Mesendoderm (in vitro differentiated cells): ENCODE data around the gene POLRMT.
"Not testable (repeated sequence)": the region's sequence is repeated elsewhere in the genome, so short reads cannot be mapped to it uniquely, and the experiment has no call there.

Experiments used
- DNase-seq: peaks from one replicate; pipeline ENCODE4 v3.0.0; 2013
- H2AK5ac ChIP-seq: 2 replicates; pipeline ENCODE4 v1.6.1; 2013; ENCODE audit warnings: low read length, inconsistent platforms
- H2BK120ac ChIP-seq: 2 replicates; pipeline ENCODE4 v1.6.1; 2013; ENCODE audit warnings: low read depth, mild to moderate bottlenecking, low read length, moderate library complexity, mixed read lengths
- H2BK15ac ChIP-seq: replicated peaks from 2 replicates; pipeline ENCODE4 v1.6.1; 2013; ENCODE audit warnings: low read depth, mild to moderate bottlenecking, moderate library complexity
- H2BK5ac ChIP-seq: 2 replicates; pipeline ENCODE4 v1.6.1; 2013; ENCODE audit warnings: low read length, inconsistent platforms
- H3K18ac ChIP-seq: 2 replicates; pipeline ENCODE4 v1.6.1; 2013; ENCODE audit warnings: mild to moderate bottlenecking, low read length, mixed read lengths
- H3K23ac ChIP-seq: one replicate; pipeline ENCODE4 v1.6.1; 2013; ENCODE audit warnings: low read length
- H3K27ac ChIP-seq: 2 replicates; pipeline ENCODE4 v1.5.1; 2013; ENCODE audit warnings: low read depth, mild to moderate bottlenecking, inconsistent platforms, low read length, moderate library complexity
- H3K27me3 ChIP-seq: 2 replicates; pipeline ENCODE4 v1.6.1; 2013; ENCODE audit warnings: low read length, control low read depth, mild to moderate bottlenecking, inconsistent platforms; ENCODE audit not compliant: insufficient read depth, poor library complexity
- H3K36me3 ChIP-seq: 2 replicates; pipeline ENCODE4 v1.6.1; 2013; ENCODE audit warnings: low read length, inconsistent platforms; ENCODE audit not compliant: control insufficient read depth, insufficient read depth
- H3K4ac ChIP-seq: one replicate; pipeline ENCODE4 v1.6.1; 2013; ENCODE audit warnings: low read depth, mild to moderate bottlenecking, low read length, moderate library complexity
- H3K4me1 ChIP-seq: 2 replicates; pipeline ENCODE4 v1.6.1; 2013; ENCODE audit warnings: low read depth, low read length, inconsistent platforms; ENCODE audit not compliant: control insufficient read depth
- H3K4me2 ChIP-seq: 2 replicates; pipeline ENCODE4 v1.6.1; 2013; ENCODE audit warnings: low read length
- H3K4me3 ChIP-seq: 2 replicates; pipeline ENCODE4 v1.5.1; 2013; ENCODE audit warnings: mild to moderate bottlenecking, low read length
- H3K56ac ChIP-seq: one replicate; pipeline ENCODE4 v1.6.1; 2013; ENCODE audit warnings: low read length
- H3K79me1 ChIP-seq: 2 replicates; pipeline ENCODE4 v1.6.1; 2013; ENCODE audit warnings: low read length, inconsistent platforms
- H3K79me2 ChIP-seq: 2 replicates; pipeline ENCODE4 v1.6.1; 2013; ENCODE audit warnings: mild to moderate bottlenecking, low read length; ENCODE audit not compliant: control insufficient read depth, insufficient read depth
- H3K9ac ChIP-seq: 2 replicates; pipeline ENCODE4 v1.6.1; 2013; ENCODE audit warnings: low read length, inconsistent platforms
- H4K5ac ChIP-seq: one replicate; pipeline ENCODE4 v1.6.1; 2013; ENCODE audit warnings: low read length
- H4K8ac ChIP-seq: one replicate; pipeline ENCODE4 v1.6.1; 2013; ENCODE audit warnings: low read depth, mild to moderate bottlenecking, control low read depth, low read length, moderate library complexity
- WGBS: extraction: QIAGEN DNeasy Blood & Tissue Kit; methylation state at CpG from one replicate; pipeline ENCODE4 v1.1.7; 2013; ENCODE audit warnings: low lambda C conversion rate, missing lambda C conversion rate; ENCODE audit not compliant: insufficient coverage; ENCODE audit errors: extremely low coverage; 5-methylcytosine and 5-hydroxymethylcytosine counted together

POLRMT gene

DNA sequence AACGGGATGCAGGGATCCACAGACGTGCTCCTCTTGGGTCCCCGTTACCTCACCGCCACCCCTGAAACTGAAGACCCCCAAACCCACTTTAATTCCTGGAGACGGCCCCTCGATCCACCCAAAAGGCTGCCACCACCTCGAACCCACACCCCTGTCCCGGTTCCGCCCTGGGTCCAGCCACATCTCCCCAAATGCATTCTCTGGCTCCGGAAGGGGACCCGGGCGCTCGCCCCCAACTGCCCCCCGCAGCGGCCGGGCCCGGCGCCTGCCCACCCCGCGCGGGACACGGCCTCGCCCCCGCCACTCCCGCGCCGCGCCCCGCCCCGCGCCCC lies 42.6 kb upstream of the POLRMT start:
- Histone ChIP-seq H2BK120ac (no peak overlapping the region), H3K36me3 (no peaks in the 10 kb centered on the region), H3K56ac (no peak overlapping the region), H3K27me3 (peaks cover 4% of the 10 kb centered on the region), H3K4me3 (no peak overlapping the region), H2BK15ac (no peak overlapping the region), H3K18ac (no peak overlapping the region), H3K23ac (no peak overlapping the region), H3K4ac (no peak overlapping the region), H3K27ac (no peak overlapping the region), H3K79me2 (no peaks in the 10 kb centered on the region), H3K79me1 (no peaks in the 10 kb centered on the region), H3K4me2 (no peak overlapping the region), H3K9ac (no peak overlapping the region), H2BK5ac (no peak overlapping the region), H4K5ac (no peak overlapping the region), H2AK5ac (no peak overlapping the region), H3K4me1 (no peaks in the 10 kb centered on the region), H4K8ac (no peak overlapping the region)
- WGBS, result no CpG with 5 or more reads among the region's 31 CpGs
- no peak for DNase-seq

DNA sequence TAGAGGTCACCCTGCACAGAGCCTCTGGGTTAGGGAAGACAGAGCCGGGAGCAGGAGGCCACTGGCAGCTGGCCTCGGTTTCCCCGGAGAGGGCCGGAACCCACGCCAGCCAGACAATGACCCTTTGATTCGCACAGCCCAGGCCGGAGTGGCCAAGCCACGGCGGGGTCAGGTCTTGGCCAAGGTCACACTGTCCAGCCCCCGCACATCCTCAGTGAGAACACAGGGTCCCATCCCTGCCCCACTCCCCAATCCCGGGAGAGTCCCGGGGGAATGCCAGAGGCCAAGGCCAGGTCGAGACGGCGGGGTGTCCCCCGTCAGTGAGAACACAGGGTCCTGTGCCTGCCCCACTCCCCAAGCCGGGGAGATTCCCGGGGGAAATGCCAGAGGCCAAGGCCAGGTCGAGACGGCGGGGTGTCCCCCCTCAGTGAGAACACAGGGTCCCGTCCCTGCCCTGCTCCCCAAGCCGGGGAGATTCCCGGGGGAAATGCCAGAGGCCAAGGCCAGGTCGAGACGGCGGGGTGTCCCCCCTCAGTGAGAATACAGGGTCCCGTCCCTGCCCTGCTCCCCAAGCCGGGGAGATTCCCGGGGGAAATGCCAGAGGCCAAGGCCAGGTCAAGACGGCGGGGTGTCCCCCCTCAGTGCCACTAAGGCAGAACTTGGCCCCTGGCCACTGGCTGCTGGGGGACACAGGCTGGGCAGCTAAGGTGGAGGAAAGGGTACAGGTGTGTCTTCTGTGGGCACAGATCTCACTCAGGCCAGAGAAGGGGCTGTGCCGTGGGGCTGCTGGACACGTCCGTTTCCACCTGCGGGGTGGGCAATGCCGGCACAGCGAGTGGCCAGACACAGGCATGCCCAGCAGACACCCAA lies 41.2 kb upstream of the POLRMT start:
- no peak for DNase-seq
- no peaks in the 10 kb centered on the region for H3K79me1 ChIP-seq
- no peak overlapping the region for H3K23ac ChIP-seq
- no peak overlapping the region for H3K4ac ChIP-seq
- H3K4me3 ChIP-seq, result no peak overlapping the region
- no peak overlapping the region for H4K5ac ChIP-seq
- peaks cover 4% of the 10 kb centered on the region for H3K27me3 ChIP-seq
- no peaks in the 10 kb centered on the region for H3K4me1 ChIP-seq
- H2AK5ac ChIP-seq, result no peak overlapping the region
- no peak overlapping the region for H2BK15ac ChIP-seq
- no peak overlapping the region for H3K56ac ChIP-seq
- no peak overlapping the region for H3K18ac ChIP-seq
- no peak overlapping the region for H3K4me2 ChIP-seq
- no CpG with 5 or more reads among the region's 38 CpGs for WGBS
- H4K8ac ChIP-seq, result no peak overlapping the region
- H2BK5ac ChIP-seq, result no peak overlapping the region
- H3K79me2 ChIP-seq, result no peaks in the 10 kb centered on the region
- no peaks in the 10 kb centered on the region for H3K36me3 ChIP-seq
- no peak overlapping the region for H3K9ac ChIP-seq
- H2BK120ac ChIP-seq, result no peak overlapping the region
- H3K27ac ChIP-seq, result no peak overlapping the region

GRCh38 chr19:670609-671075 lies 37.3 kb upstream of the POLRMT start:
- no peak overlapping the region for H3K18ac ChIP-seq
- H3K4me3 ChIP-seq, result no peak overlapping the region
- no peaks in the 10 kb centered on the region for H3K27me3 ChIP-seq
- H2BK15ac ChIP-seq, result no peak overlapping the region
- no peak overlapping the region for H3K4me2 ChIP-seq
- no peak overlapping the region for H4K8ac ChIP-seq
- no peak overlapping the region for H3K9ac ChIP-seq
- no peak overlapping the region for H2BK120ac ChIP-seq
- H3K27ac ChIP-seq, result no peak overlapping the region
- no peaks in the 10 kb centered on the region for H3K79me1 ChIP-seq
- no peaks in the 10 kb centered on the region for H3K36me3 ChIP-seq
- H3K56ac ChIP-seq, result no peak overlapping the region
- no peak overlapping the region for H2BK5ac ChIP-seq
- H3K79me2 ChIP-seq, result no peaks in the 10 kb centered on the region
- no peaks in the 10 kb centered on the region for H3K4me1 ChIP-seq
- H3K23ac ChIP-seq, result no peak overlapping the region
- H4K5ac ChIP-seq, result no peak overlapping the region
- no CpG with 5 or more reads among the region's 9 CpGs for WGBS
- no peak overlapping the region for H3K4ac ChIP-seq
- DNase-seq, result peak; percentile 48
- H2AK5ac ChIP-seq, result no peak overlapping the region

DNA sequence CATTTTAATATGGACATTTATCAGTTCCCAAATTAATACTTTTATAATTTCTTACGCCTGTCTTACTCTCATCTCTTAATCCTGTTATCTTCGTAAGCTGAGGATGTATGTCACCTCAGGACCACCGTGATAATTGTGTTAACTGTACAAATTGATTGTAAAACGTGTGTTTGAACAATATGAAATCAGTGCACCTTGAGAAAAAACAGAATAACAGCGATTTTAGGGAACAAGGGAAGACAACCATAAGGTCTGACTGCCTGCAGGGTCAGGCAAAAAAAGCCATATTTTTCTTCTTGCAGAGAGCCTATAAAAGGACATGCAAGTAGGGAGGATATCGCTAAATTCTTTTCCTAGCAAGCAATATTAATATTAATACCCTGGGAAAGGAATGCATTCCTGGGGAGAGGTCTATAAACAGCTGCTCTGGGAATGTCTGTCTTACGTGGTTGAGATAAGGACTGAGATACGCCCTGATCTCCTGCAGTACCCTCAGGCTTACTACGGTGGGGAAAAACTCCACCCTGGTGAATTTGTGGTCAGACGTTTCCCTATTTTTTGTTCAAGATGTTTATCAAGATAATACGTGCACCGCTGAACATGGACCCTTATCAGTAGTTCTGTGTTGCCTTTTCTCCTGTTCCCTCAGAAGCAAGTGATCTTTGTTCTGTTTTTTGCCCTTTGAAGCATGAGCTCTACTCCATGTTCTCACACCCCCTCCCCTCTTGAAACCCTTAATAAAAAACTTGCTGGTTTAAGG lies 35.5 kb upstream of the POLRMT start:
- H4K5ac ChIP-seq, H3K4ac ChIP-seq, H3K27me3 ChIP-seq, H2AK5ac ChIP-seq, H3K56ac ChIP-seq, H3K4me1 ChIP-seq, H3K23ac ChIP-seq, H3K4me2 ChIP-seq, H3K27ac ChIP-seq, H3K79me1 ChIP-seq, H2BK15ac ChIP-seq, H2BK120ac ChIP-seq, H4K8ac ChIP-seq, H3K36me3 ChIP-seq, H3K9ac ChIP-seq, H2BK5ac ChIP-seq, H3K79me2 ChIP-seq, DNase-seq, H3K18ac ChIP-seq, H3K4me3 ChIP-seq: not testable (repeated sequence)
- WGBS, result no CpG with 5 or more reads among the region's 12 CpGs

- H3K79me2 ChIP-seq, H2BK15ac ChIP-seq, H3K4me2 ChIP-seq, H3K9ac ChIP-seq, H3K4me3 ChIP-seq, H2AK5ac ChIP-seq, H3K27ac ChIP-seq, H2BK120ac ChIP-seq, H3K18ac ChIP-seq, H3K23ac ChIP-seq, H3K4me1 ChIP-seq, H4K8ac ChIP-seq, H4K5ac ChIP-seq, DNase-seq, H3K56ac ChIP-seq, H3K79me1 ChIP-seq, H2BK5ac ChIP-seq, H3K36me3 ChIP-seq, H3K4ac ChIP-seq, H3K27me3 ChIP-seq: not testable (repeated sequence)
- no CpG with 5 or more reads among the region's 38 CpGs for WGBS
Measured at GRCh38 chr19:666985-667573, 33.7 kb upstream of the POLRMT start.
